Epithelial cell of esophagus (primary cell): ENCODE measurements around the gene TMPRSS4.

Experiments used
- DNase-seq: peaks from one replicate; pipeline ENCODE4 v3.0.0; 2010; ENCODE audit warnings: low read depth
- H3K4me3 ChIP-seq: 2 replicates; pipeline ENCODE4 v1.5.1; 2011; ENCODE audit warnings: mild to moderate bottlenecking, low read length, control low read depth
- TF ChIP-seq, protein P1 (sequence below): IDR thresholded peaks from 2 replicates; pipeline ENCODE4 v1.5.1; 2011; ENCODE audit warnings: low read depth, mild to moderate bottlenecking, low read length, control low read depth, inconsistent platforms; ENCODE audit not compliant: insufficient read depth; ENCODE audit errors: missing control alignments

TMPRSS4 gene

GRCh38 chr11:118163494-118163893 lies 86.6 kb downstream of the TMPRSS4 start:
- TF ChIP-seq, protein P1, sequence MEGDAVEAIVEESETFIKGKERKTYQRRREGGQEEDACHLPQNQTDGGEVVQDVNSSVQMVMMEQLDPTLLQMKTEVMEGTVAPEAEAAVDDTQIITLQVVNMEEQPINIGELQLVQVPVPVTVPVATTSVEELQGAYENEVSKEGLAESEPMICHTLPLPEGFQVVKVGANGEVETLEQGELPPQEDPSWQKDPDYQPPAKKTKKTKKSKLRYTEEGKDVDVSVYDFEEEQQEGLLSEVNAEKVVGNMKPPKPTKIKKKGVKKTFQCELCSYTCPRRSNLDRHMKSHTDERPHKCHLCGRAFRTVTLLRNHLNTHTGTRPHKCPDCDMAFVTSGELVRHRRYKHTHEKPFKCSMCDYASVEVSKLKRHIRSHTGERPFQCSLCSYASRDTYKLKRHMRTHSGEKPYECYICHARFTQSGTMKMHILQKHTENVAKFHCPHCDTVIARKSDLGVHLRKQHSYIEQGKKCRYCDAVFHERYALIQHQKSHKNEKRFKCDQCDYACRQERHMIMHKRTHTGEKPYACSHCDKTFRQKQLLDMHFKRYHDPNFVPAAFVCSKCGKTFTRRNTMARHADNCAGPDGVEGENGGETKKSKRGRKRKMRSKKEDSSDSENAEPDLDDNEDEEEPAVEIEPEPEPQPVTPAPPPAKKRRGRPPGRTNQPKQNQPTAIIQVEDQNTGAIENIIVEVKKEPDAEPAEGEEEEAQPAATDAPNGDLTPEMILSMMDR = no peak
- H3K4me3 ChIP-seq = no peak overlapping the region
- no peak for DNase-seq

- DNase-seq = no peak
- H3K4me3 ChIP-seq = no peak overlapping the region
- TF ChIP-seq, protein P1 = no peak
Observed at GRCh38 chr11:118164885-118165284, 88.0 kb downstream of the TMPRSS4 start.

DNA sequence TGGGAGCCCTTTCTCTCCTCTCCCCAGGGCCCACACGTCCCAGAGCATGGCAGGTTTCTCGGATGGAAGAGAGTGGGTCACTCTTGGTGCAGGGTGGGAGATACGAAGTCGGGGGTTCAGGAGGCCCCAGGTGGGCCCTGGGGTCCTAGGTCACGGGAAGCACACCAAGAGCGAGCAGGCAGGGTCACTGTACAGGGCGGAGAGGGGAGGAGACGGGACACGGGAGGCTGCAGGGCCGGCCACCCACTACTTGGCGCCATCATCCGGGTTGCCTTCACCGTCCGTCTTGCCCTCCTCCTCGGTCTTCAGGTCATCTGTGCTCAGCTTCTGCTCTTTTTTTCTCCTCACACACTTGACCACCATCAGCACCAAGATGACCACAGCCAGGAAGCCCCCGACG lies 89.8 kb downstream of the TMPRSS4 start:
- TF ChIP-seq, protein P1 = no peak
- no peak for DNase-seq
- no peak overlapping the region for H3K4me3 ChIP-seq

DNA sequence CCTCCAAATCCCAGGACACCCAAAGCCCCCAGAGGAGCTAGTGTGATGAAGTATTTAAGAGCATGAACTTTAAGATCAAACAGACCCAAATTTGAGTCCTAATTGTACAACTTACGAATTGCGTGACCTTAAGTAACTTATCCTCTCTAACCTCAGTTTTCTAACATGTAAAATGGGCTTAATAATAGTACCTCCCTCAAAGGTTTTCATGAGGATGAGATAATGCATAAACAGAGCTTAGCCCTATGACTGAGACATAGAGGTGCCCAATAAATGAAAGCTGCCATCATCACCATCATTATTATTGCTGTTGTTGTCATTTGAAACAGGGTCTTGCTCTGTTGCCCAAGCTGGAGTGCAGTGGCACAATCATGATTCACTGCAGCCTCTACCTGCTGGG lies 90.4 kb downstream of the TMPRSS4 start:
- DNase-seq = no peak
- no peak overlapping the region for H3K4me3 ChIP-seq
- TF ChIP-seq, protein P1 = no peak

DNA sequence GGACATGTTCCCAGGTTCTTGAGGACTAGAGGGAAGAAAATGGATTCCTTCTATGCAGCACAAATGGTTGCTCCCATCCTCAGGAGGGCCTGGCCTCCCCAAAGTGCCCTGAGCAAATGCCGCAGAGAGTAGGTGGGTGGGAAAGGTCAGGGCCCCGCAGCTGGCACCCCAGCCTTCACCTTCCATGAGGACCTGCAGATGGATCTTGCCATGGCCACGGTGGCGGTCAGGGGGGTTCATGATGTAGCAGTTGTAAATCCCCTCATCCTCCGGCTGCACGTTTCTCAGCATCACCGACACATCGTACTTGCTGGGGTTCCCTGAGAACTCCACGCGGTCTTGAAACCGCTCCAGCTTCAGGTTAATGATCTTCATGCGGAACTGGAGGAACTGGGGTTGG lies 91.0 kb downstream of the TMPRSS4 start:
- no peak overlapping the region for H3K4me3 ChIP-seq
- TF ChIP-seq, protein P1 = no peak
- no peak for DNase-seq

DNA sequence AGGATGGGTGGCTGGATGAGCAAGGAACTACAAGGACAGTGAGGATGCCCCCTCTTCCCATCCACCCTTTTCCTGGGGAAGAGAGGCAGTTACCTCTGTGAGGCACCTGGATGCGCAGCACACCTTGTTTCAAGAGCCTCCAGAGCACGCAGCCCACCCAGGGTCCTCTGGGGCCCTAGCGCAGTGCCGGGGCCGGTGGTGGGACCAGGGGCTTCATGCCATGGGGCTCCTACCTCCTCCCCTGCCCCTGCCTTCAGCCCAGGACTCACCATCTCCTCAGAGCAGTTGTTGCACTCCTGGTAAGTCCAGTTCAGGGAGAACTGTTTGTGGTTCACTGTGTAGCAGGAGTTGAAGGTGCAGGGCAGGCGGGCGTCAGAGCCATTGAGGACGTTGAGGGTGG lies 91.4 kb downstream of the TMPRSS4 start:
- no peak overlapping the region for H3K4me3 ChIP-seq
- TF ChIP-seq, protein P1 = no peak
- no peak for DNase-seq

DNA sequence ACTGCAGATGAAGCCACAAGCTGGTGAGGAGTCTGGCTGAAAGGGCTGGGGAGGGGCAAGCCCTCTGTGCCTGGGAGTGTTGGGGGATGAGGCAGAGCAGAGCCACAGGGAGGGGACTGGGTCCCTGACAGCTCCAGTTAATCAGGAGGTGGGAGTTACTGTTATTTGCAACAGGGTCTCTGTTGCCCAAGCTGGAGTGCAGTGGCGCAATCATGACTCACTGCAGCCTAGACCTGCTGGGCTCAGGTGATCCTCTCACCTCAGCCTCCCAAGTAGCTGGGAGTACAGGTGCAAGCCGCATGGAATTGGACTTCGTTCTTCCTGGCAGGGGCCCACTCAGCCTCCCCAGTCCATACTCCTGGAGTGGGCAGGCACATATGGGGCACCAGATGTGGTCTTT lies 91.9 kb downstream of the TMPRSS4 start:
- no peak overlapping the region for H3K4me3 ChIP-seq
- TF ChIP-seq, protein P1 = no peak
- peak; percentile 84 for DNase-seq
